ENCODE measurements around the gene DKK2. TPM values are rescaled to one million over a fixed set of nuclear protein-coding genes. Genes with fewer than 3 reads are reported as not detected.
A peak's percentile ranks its signal among the peaks of the same experiment; 100 is the strongest.

Gene DKK2
- total RNA-seq, 1 experiment from 2014 or later: not detected

GRCh38 chr4:107072836-107073736, 37.0 kb upstream of the DKK2 start:
- POLR2A ChIA-PET (ENCODE audit: unreplicated experiment): no interaction called here
- H4K20me1 ChIP-seq (ENCODE audit: low read length): no peaks in the 10 kb centered on the region
- BruUV-seq (replicated peaks): no TSS peak

DNA sequence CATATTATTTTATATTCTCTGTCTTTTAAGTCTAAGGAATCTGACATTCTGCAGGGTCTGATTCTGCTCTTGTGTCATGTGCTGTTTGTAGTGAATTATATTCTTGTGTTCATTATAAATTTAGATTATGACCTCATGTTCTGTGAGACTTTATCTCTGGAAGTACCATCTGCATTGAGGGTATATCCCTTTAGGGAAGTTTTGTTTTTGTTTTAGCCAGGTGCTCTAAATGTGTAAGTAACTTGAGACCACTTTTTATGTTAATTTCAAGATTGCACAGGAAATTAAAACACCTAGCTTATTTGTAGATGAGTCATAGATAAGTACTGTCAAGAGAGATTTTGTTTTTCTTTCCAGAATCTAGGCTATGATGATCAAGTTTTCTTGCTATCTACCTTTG, 35.0 kb upstream of the DKK2 start:
- no peaks in the 10 kb centered on the region for H3K9me2 ChIP-seq (replicated peaks; ENCODE audit: low read length)
- intact Hi-C loops (cut with micrococcal nuclease): no loop called here
- no peaks in the 10 kb centered on the region for H3K9me3 ChIP-seq (ENCODE audit: low read length)
- H3K79me2 ChIP-seq (ENCODE audit: low read length): no peaks in the 10 kb centered on the region
- no peak overlapping the region for H3K9ac ChIP-seq (ENCODE audit: low read length)
- peaks cover 5% of the 10 kb centered on the region; the same call in 1 of the 2 replicates for H3K27me3 ChIP-seq (ENCODE audit: low read length)
- no peak for TF ChIP-seq EZH2 (IDR thresholded peaks at IDR 0.05; ENCODE audit: low read length, unreplicated experiment)
- no peak for TF ChIP-seq CTCF (conservative IDR thresholded peaks at IDR 0.05; ENCODE audit: low read depth, low read length)
- TF ChIP-seq EZH2phosphoT487 (IDR thresholded peaks at IDR 0.05; ENCODE audit: borderline replicate concordance, low read length): no peak
- no peak overlapping the region for H2AFZ ChIP-seq (ENCODE audit: low read length)
- no peak overlapping the region for H3K27ac ChIP-seq (ENCODE audit: low read length)
- no peak overlapping the region for H3K4me3 ChIP-seq (ENCODE audit: low read length)
- ChIA-PET CTCF (no interaction called here), POLR2A (ENCODE audit: unreplicated experiment) (no interaction called here)
- no peak for ATAC-seq
- no peaks in the 10 kb centered on the region for H4K20me1 ChIP-seq (ENCODE audit: low read length)
- no peaks in the 10 kb centered on the region for H3F3A ChIP-seq (ENCODE audit: low read length, unreplicated experiment)
- no TSS peak for BruUV-seq (replicated peaks)
- no peaks in the 10 kb centered on the region for H3K36me3 ChIP-seq (ENCODE audit: low read depth, low read length)
- no peak overlapping the region for H3K4me2 ChIP-seq (ENCODE audit: low read length)
- no peaks in the 10 kb centered on the region for H3K4me1 ChIP-seq (ENCODE audit: insufficient read depth, low read length)
- DNase-seq: no peak

More at GRCh38 chr4:107072836-107073736, 37.0 kb upstream of the DKK2 start:
- Histone ChIP-seq H3K27ac (ENCODE audit: low read length) (no peak overlapping the region), H3K79me2 (ENCODE audit: low read length) (no peaks in the 10 kb centered on the region), H2AFZ (ENCODE audit: low read length) (no peak overlapping the region), H3K4me2 (ENCODE audit: low read length) (no peak overlapping the region), H3K4me1 (ENCODE audit: insufficient read depth, low read length) (no peaks in the 10 kb centered on the region), H3K27me3 (ENCODE audit: low read length) (no peaks in the 10 kb centered on the region), H3K4me3 (ENCODE audit: low read length) (no peak overlapping the region), H3F3A (ENCODE audit: low read length, unreplicated experiment) (no peaks in the 10 kb centered on the region), H3K9ac (ENCODE audit: low read length) (no peak overlapping the region), H3K9me3 (ENCODE audit: low read length) (no peaks in the 10 kb centered on the region), H3K9me2 (replicated peaks; ENCODE audit: low read length) (no peaks in the 10 kb centered on the region), H3K36me3 (ENCODE audit: low read depth, low read length) (no peaks in the 10 kb centered on the region)
- CTCF ChIA-PET: no interaction called here
- intact Hi-C loops (cut with micrococcal nuclease): no loop called here
- TF ChIP-seq CTCF (conservative IDR thresholded peaks at IDR 0.05; ENCODE audit: low read depth, low read length) (no peak), EZH2phosphoT487 (IDR thresholded peaks at IDR 0.05; ENCODE audit: borderline replicate concordance, low read length) (no peak)
- DNase-seq: no peak
- ATAC-seq: no peak

DNA sequence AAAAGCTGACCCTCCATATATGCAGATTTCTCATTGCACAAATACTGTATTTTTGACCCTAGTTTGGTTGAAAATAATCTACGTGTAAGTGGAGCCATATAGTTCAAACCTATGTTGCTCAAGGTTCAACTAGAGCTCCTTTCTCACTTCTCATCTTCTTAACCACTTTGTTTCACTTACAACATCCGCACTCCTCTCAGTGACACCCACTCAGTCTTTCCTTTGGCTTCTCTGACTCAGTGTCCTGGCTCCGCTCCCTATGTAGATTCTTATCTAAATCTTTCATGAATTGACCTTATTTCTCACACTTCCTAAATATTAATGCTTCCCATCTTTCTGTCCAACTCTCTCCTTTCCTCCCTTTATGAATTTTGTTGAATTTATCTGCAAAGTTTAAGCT, 32.9 kb upstream of the DKK2 start:
- Histone ChIP-seq H3K9ac (ENCODE audit: low read length) (no peak overlapping the region), H3K9me3 (ENCODE audit: low read length) (no peaks in the 10 kb centered on the region), H3K27ac (ENCODE audit: low read length) (no peak overlapping the region), H3K4me1 (ENCODE audit: insufficient read depth, low read length) (no peaks in the 10 kb centered on the region), H3K4me3 (ENCODE audit: low read length) (no peak overlapping the region), H3K27me3 (ENCODE audit: low read length) (peaks cover 5% of the 10 kb centered on the region; the same call in 1 of the 2 replicates), H3K4me2 (ENCODE audit: low read length) (no peak overlapping the region), H3F3A (ENCODE audit: low read length, unreplicated experiment) (no peaks in the 10 kb centered on the region), H3K36me3 (ENCODE audit: low read depth, low read length) (no peaks in the 10 kb centered on the region), H3K9me2 (replicated peaks; ENCODE audit: low read length) (no peaks in the 10 kb centered on the region), H2AFZ (ENCODE audit: low read length) (no peak overlapping the region), H3K79me2 (ENCODE audit: low read length) (no peaks in the 10 kb centered on the region), H4K20me1 (ENCODE audit: low read length) (no peaks in the 10 kb centered on the region)
- ChIA-PET POLR2A (ENCODE audit: unreplicated experiment) (no interaction called here), CTCF (no interaction called here)
- no TSS peak for BruUV-seq (replicated peaks)
- TF ChIP-seq EZH2phosphoT487 (IDR thresholded peaks at IDR 0.05; ENCODE audit: borderline replicate concordance, low read length) (no peak), EZH2 (IDR thresholded peaks at IDR 0.05; ENCODE audit: low read length, unreplicated experiment) (no peak), CTCF (conservative IDR thresholded peaks at IDR 0.05; ENCODE audit: low read depth, low read length) (no peak)
- intact Hi-C loops (cut with micrococcal nuclease): no loop called here
- DNase-seq: peak; percentile 7
- no peak for ATAC-seq

Measured in PC-3 (cell line).